MG63 (cell line): ENCODE results near the gene CYP2C9. TPM values are rescaled to one million over a fixed set of nuclear protein-coding genes. Genes with fewer than 3 reads are reported as not detected.

Experiments used
- DNase-seq: peaks from one replicate; pipeline ENCODE4 v3.0.0-alpha.2; 2020
- H3K27me3 ChIP-seq: fragments of 250-450 bp; sonication (Bioruptor Pico); 2 replicates; pipeline ENCODE4 v1.5.1; 2020; ENCODE audit warnings: mild to moderate bottlenecking, moderate library complexity
- H3K36me3 ChIP-seq: fragments of 250-450 bp; sonication (Bioruptor Pico); 2 replicates; pipeline ENCODE4 v1.5.1; 2020; ENCODE audit warnings: mild to moderate bottlenecking, moderate library complexity
- H3K4me3 ChIP-seq: fragments of 250-450 bp; sonication (Bioruptor Pico); 2 replicates; pipeline ENCODE4 v1.5.1; 2020; ENCODE audit warnings: mild to moderate bottlenecking, moderate library complexity
- H3K9me3 ChIP-seq: fragments of 250-450 bp; sonication (Bioruptor Pico); 2 replicates; pipeline ENCODE4 v1.5.1; 2020; ENCODE audit warnings: mild to moderate bottlenecking, moderate library complexity
- total RNA-seq: library from RNA; depleted of rRNA; stranded (reverse); fragments of >200 nt; shearing (Covaris generic); gene quantifications from 2 replicates; pipeline ENCODE4 v1.2.3, GENCODE V29; 2014; ENCODE audit warnings: low replicate concordance; rRNA removed

CYP2C9 gene
- total RNA-seq, 1 experiment from 2014 or later, result not detected

DNA sequence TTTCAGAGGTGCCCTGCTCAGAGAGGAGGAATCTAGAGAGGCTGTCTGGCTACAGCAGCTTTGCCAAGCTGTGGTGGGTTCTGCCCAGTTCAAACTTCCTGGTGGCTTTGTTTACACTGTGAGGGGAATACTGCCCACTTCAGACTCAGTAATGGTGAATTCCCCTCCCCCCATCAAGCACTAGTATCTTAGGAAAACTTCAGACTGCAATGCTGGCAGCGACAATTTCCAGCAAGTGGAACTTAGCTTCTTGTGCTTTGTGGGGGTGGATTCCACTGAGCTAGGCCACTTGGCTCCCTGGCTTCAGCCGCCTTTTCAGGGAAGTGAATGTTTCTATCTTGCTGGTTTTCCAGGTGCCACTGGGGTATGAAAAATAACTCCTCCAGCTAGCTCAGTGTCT, 88.0 kb downstream of the CYP2C9 start:
- no peaks in the 10 kb centered on the region for H3K36me3 ChIP-seq
- DNase-seq, result no peak
- H3K4me3 ChIP-seq, result no peak overlapping the region
- H3K9me3 ChIP-seq, result no peaks in the 10 kb centered on the region
- H3K27me3 ChIP-seq, result no peaks in the 10 kb centered on the region

- DNase-seq, result no peak
- H3K4me3 ChIP-seq, result no peak overlapping the region
- no peaks in the 10 kb centered on the region for H3K9me3 ChIP-seq
- H3K27me3 ChIP-seq, result no peaks in the 10 kb centered on the region
- H3K36me3 ChIP-seq, result no peaks in the 10 kb centered on the region
Observed at GRCh38 chr10:95031656-95032055, 93.2 kb downstream of the CYP2C9 start.

- no peaks in the 10 kb centered on the region for H3K27me3 ChIP-seq
- no peaks in the 10 kb centered on the region for H3K9me3 ChIP-seq
- DNase-seq, result no peak
- no peak overlapping the region for H3K4me3 ChIP-seq
- no peaks in the 10 kb centered on the region for H3K36me3 ChIP-seq
Observed at GRCh38 chr10:95034401-95034800, 95.9 kb downstream of the CYP2C9 start.

GRCh38 chr10:95035332-95036295, 97.2 kb downstream of the CYP2C9 start:
- H3K4me3 ChIP-seq, result no peak overlapping the region

GRCh38 chr10:95039281-95039680, 100.8 kb downstream of the CYP2C9 start:
- H3K4me3 ChIP-seq, result no peak overlapping the region
- H3K36me3 ChIP-seq, result no peaks in the 10 kb centered on the region
- H3K9me3 ChIP-seq, result no peaks in the 10 kb centered on the region
- no peaks in the 10 kb centered on the region for H3K27me3 ChIP-seq
- no peak for DNase-seq

More at GRCh38 chr10:95035332-95036295, 97.2 kb downstream of the CYP2C9 start:
- H3K36me3 ChIP-seq, result no peaks in the 10 kb centered on the region
- H3K9me3 ChIP-seq, result no peaks in the 10 kb centered on the region
- H3K27me3 ChIP-seq, result no peaks in the 10 kb centered on the region
- no peak for DNase-seq

Other genes starting within 250 kb of the CYP2C9 start
- gene CYP2C19, start 176.0 kb upstream of the CYP2C9 start, total RNA-seq, result not detected in 2 replicates
- not detected in 2 replicates for gene CYP2C8, start 130.8 kb downstream of the CYP2C9 start, total RNA-seq